LHCN-M2 (cell line): ENCODE data around the gene TMCC3. TPM values are rescaled to one million over a fixed set of nuclear protein-coding genes. Genes with fewer than 3 reads are reported as not detected.
"Not testable (repeated sequence)": the region's sequence is repeated elsewhere in the genome, so short reads cannot be mapped to it uniquely, and the experiment has no call there.

ENCODE experiments used
- DNase-seq: peaks from one replicate; pipeline ENCODE4 v3.0.0-alpha.2; 2012; ENCODE audit warnings: low read depth
- polyA plus RNA-seq: library from polyadenylated mRNA; unstranded; fragments of >200 nt; gene quantifications from one replicate; pipeline ENCODE4 v1.2.1, GENCODE V29; 2012; ENCODE audit warnings: missing spikeins
- total RNA-seq: library from RNA; depleted of rRNA; stranded (reverse); fragments of >200 nt; gene quantifications from 2 replicates; pipeline ENCODE4 v1.2.3, GENCODE V29; 2014; rRNA removed

TMCC3 gene
- total RNA-seq, result 5.1 and 7.2 TPM in 2 replicates
- polyA plus RNA-seq, result 0.01 TPM

- DNase-seq, result peak; percentile 70
These were observed at the start of gene TMCC3 for GRCh38 chr12:94650143-94651056. Gene TMCC3 (minus strand): TSS chr12:94650557. CDS start chr12:94650430, 127 bp downstream.

- no peak for DNase-seq
These were observed 49.4 kb upstream of the TMCC3 start for GRCh38 chr12:94699801-94700200.

GRCh38 chr12:94698578-94698977 lies 48.2 kb upstream of the TMCC3 start:
- no peak for DNase-seq

GRCh38 chr12:94697631-94698030 lies 47.3 kb upstream of the TMCC3 start:
- DNase-seq, result no peak

- no peak for DNase-seq
These were observed 44.4 kb upstream of the TMCC3 start for GRCh38 chr12:94694732-94695131.

- DNase-seq, result not testable (repeated sequence)
These were observed 42.5 kb upstream of the TMCC3 start for GRCh38 chr12:94692826-94693225.

GRCh38 chr12:94690198-94690771 lies 39.9 kb upstream of the TMCC3 start:
- DNase-seq, result no peak

- no peak for DNase-seq
These were observed 39.3 kb upstream of the TMCC3 start for GRCh38 chr12:94689646-94690036.

- peak; percentile 37 for DNase-seq
These were observed 38.8 kb upstream of the TMCC3 start for GRCh38 chr12:94689002-94689645.

GRCh38 chr12:94687891-94688290 lies 37.5 kb upstream of the TMCC3 start:
- DNase-seq, result no peak

- DNase-seq, result no peak
These were observed 36.7 kb upstream of the TMCC3 start for GRCh38 chr12:94686834-94687628.

- no peak for DNase-seq
These were observed 34.2 kb upstream of the TMCC3 start for GRCh38 chr12:94684416-94685142.

- DNase-seq, result no peak
These were observed 29.3 kb upstream of the TMCC3 start for GRCh38 chr12:94679554-94680195.

- DNase-seq, result no peak
These were observed 28.5 kb upstream of the TMCC3 start for GRCh38 chr12:94678849-94679248.

- no peak for DNase-seq
These were observed 28.0 kb upstream of the TMCC3 start for GRCh38 chr12:94678379-94678778.

- DNase-seq, result no peak
These were observed 27.4 kb upstream of the TMCC3 start for GRCh38 chr12:94677778-94678177.

- no peak for DNase-seq
These were observed 26.6 kb upstream of the TMCC3 start for GRCh38 chr12:94676922-94677321.

- no peak for DNase-seq
These were observed 25.8 kb upstream of the TMCC3 start for GRCh38 chr12:94676031-94676641.

- DNase-seq, result no peak
These were observed 24.5 kb upstream of the TMCC3 start for GRCh38 chr12:94674835-94675234.

GRCh38 chr12:94674051-94674451 lies 23.7 kb upstream of the TMCC3 start:
- no peak for DNase-seq
